Activated B cell treated with CpG ODN at 0.5 μM for 24 hours (primary cell): ENCODE results near the gene FIBCD1. TPM values are rescaled to one million over a fixed set of nuclear protein-coding genes. Genes with fewer than 3 reads are reported as not detected.
A peak's percentile ranks its signal among the peaks of the same experiment; 100 is the strongest.

Experiments used
- ATAC-seq: fragments of 200-7000 bp; cut with Tn5 transposase; one replicate; pipeline ENCODE4 v1.10.0; 2021; ENCODE audit warnings: low read depth, mild to moderate bottlenecking, moderate library complexity
- CTCF ChIA-PET: fragments of 350-600 bp; sonication (Branson Sonifier 250); formaldehyde crosslinking; loops from one replicate; lab custom pipeline; 2021; ENCODE audit warnings: antibody characterized with exemption; lab: Charles Lee
- POLR2A ChIA-PET: fragments of 350-600 bp; sonication (Branson Sonifier 250); formaldehyde crosslinking; loops from one replicate; lab custom pipeline; 2021; ENCODE audit warnings: antibody characterized with exemption; lab: Charles Lee
- DNase-seq: peaks from one replicate; pipeline ENCODE4 v3.0.0; 2022
- H3K27ac Mint-ChIP-seq: one replicate; pipeline ENCODE4 v1.8.0; 2020; ENCODE audit warnings: mixed read lengths
- H3K27me3 Mint-ChIP-seq: one replicate; pipeline ENCODE4 v1.8.0; 2021; ENCODE audit warnings: mixed read lengths
- H3K36me3 Mint-ChIP-seq: one replicate; pipeline ENCODE4 v1.8.0; 2021; ENCODE audit warnings: low read depth, mixed read lengths
- H3K4me1 Mint-ChIP-seq: one replicate; pipeline ENCODE4 v1.8.0; 2021; ENCODE audit warnings: mixed read lengths
- H3K4me3 Mint-ChIP-seq: one replicate; pipeline ENCODE4 v1.8.0; 2020; ENCODE audit warnings: mild to moderate bottlenecking, mixed read lengths
- H3K9me3 Mint-ChIP-seq: one replicate; pipeline ENCODE4 v1.8.0; 2020; ENCODE audit warnings: mixed read lengths
- CTCF ChIP-seq: fragments of 200-600 bp; IDR thresholded peaks from one replicate; pipeline ENCODE4 v1.8.0; 2022; ENCODE audit warnings: antibody characterized with exemption, mild to moderate bottlenecking
- intact Hi-C: fragments of 100-400 bp; cut with micrococcal nuclease; formaldehyde crosslinking; loops from one replicate; pipeline ENCODE4 v1.15.1; 2024
- total RNA-seq: library from RNA; stranded (reverse); gene quantifications from 2 replicates; pipeline ENCODE4 v1.2.3, GENCODE V29; 2022

The FIBCD1 gene
- total RNA-seq, 1 donor from 2014 or later: not detected

- POLR2A ChIA-PET: interaction anchor here (0.6 kb wide), 2 partner anchors 482 to 1788 kb away, joined by 3 to 4 read pairs; no protein-coding TSS in a partner anchor
- ATAC-seq: peak; percentile 72
- no peak overlapping the region for H3K4me3 Mint-ChIP-seq
- H3K9me3 Mint-ChIP-seq: no peaks in the 10 kb centered on the region
- no peaks in the 10 kb centered on the region for H3K36me3 Mint-ChIP-seq
- peaks cover 26% of the 10 kb centered on the region for H3K4me1 Mint-ChIP-seq
- peak overlapping the region; percentile 69 for H3K27ac Mint-ChIP-seq
- CTCF ChIA-PET: no interaction called here
- DNase-seq: no peak
- peaks cover 34% of the 10 kb centered on the region for H3K27me3 Mint-ChIP-seq
- intact Hi-C loops: loop anchor here (5.0 kb wide), 1 partner anchor 36 kb away; no protein-coding TSS in a partner anchor
- TF ChIP-seq CTCF: no peak
These were observed 10.8 kb downstream of the FIBCD1 start for GRCh38 chr9:130927995-130928900.

GRCh38 chr9:130927338-130927737 lies 11.7 kb downstream of the FIBCD1 start:
- peaks cover 21% of the 10 kb centered on the region for H3K4me1 Mint-ChIP-seq
- DNase-seq: no peak
- ChIA-PET CTCF (no interaction called here), POLR2A (no interaction called here)
- peaks cover 37% of the 10 kb centered on the region for H3K27me3 Mint-ChIP-seq
- H3K4me3 Mint-ChIP-seq: no peak overlapping the region
- no peaks in the 10 kb centered on the region for H3K9me3 Mint-ChIP-seq
- no peak for ATAC-seq
- no peak overlapping the region for H3K27ac Mint-ChIP-seq
- H3K36me3 Mint-ChIP-seq: no peaks in the 10 kb centered on the region
- no peak for TF ChIP-seq CTCF
- intact Hi-C loops: loop anchor here (5.0 kb wide), 1 partner anchor 35 kb away; no protein-coding TSS in a partner anchor

- Mint-ChIP-seq H3K36me3 (no peaks in the 10 kb centered on the region), H3K27me3 (peaks cover 37% of the 10 kb centered on the region), H3K27ac (no peak overlapping the region), H3K9me3 (no peaks in the 10 kb centered on the region), H3K4me3 (no peak overlapping the region), H3K4me1 (peaks cover 12% of the 10 kb centered on the region)
- no peak for ATAC-seq
- CTCF ChIA-PET: no interaction called here
- no peak for TF ChIP-seq CTCF
- POLR2A ChIA-PET: no interaction called here
- no peak for DNase-seq
- intact Hi-C loops: loop anchor here (5.0 kb wide), 1 partner anchor 33 kb away; no protein-coding TSS in a partner anchor
These were observed 13.9 kb downstream of the FIBCD1 start for GRCh38 chr9:130925050-130925678.

GRCh38 chr9:130924448-130924788 lies 14.6 kb downstream of the FIBCD1 start:
- no peak for ATAC-seq
- no peak for DNase-seq
- intact Hi-C loops: no loop called here
- H3K4me3 Mint-ChIP-seq: no peak overlapping the region
- H3K4me1 Mint-ChIP-seq: peaks cover 12% of the 10 kb centered on the region
- POLR2A ChIA-PET: no interaction called here
- CTCF ChIA-PET: no interaction called here
- no peaks in the 10 kb centered on the region for H3K36me3 Mint-ChIP-seq
- peaks cover 32% of the 10 kb centered on the region for H3K27me3 Mint-ChIP-seq
- TF ChIP-seq CTCF: no peak
- H3K9me3 Mint-ChIP-seq: no peaks in the 10 kb centered on the region
- no peak overlapping the region for H3K27ac Mint-ChIP-seq
